ENCODE results near the gene EPHA7.

Gene EPHA7

GRCh38 chr6:93424303-93425064 is 5.1 kb upstream of the EPHA7 start:
- peak; percentile 85 for TF ChIP-seq CTCF (IDR thresholded peaks at IDR 0.05)

GRCh38 chr6:93423542-93423941 is 4.2 kb upstream of the EPHA7 start:
- peak; percentile 42 for TF ChIP-seq CTCF (IDR thresholded peaks at IDR 0.05)

GRCh38 chr6:93420163-93420795 is 920 bp upstream of the EPHA7 start:
- TF ChIP-seq CTCF (IDR thresholded peaks at IDR 0.05), result no peak

GRCh38 chr6:93418408-93419303 is 703 bp downstream of the EPHA7 start:
- peak; percentile 20; the same call in 1 of the 2 replicates for TF ChIP-seq CTCF (IDR thresholded peaks at IDR 0.05)

GRCh38 chr6:93418033-93418407 is 1.3 kb downstream of the EPHA7 start:
- no peak for TF ChIP-seq CTCF (IDR thresholded peaks at IDR 0.05)

GRCh38 chr6:93417421-93418013 is 1.8 kb downstream of the EPHA7 start:
- peak; percentile 53 for TF ChIP-seq CTCF (IDR thresholded peaks at IDR 0.05)
